CD4-positive, alpha-beta T cell treated with Interleukin-21 for 1 hour (primary cell): ENCODE data around the gene CAP1.
"Not testable (repeated sequence)": the region's sequence is repeated elsewhere in the genome, so short reads cannot be mapped to it uniquely, and the experiment has no call there.

Experiments
- DNase-seq: peaks from one replicate; pipeline ENCODE4 v3.0.0-alpha.2; 2020

The CAP1 gene

GRCh38 chr1:40032240-40032891, 8.2 kb upstream of the CAP1 start:
- DNase-seq, result peak; percentile 71

- DNase-seq, result no peak
Measured at GRCh38 chr1:40034869-40035268, 5.7 kb upstream of the CAP1 start.

- DNase-seq, result no peak
Measured at GRCh38 chr1:40036574-40036973, 4.0 kb upstream of the CAP1 start.

- DNase-seq, result not testable (repeated sequence)
Measured at GRCh38 chr1:40037254-40037653, 3.3 kb upstream of the CAP1 start.

GRCh38 chr1:40038697-40039096, 1.8 kb upstream of the CAP1 start:
- no peak for DNase-seq

- peak; percentile 58 for DNase-seq
Measured at GRCh38 chr1:40039245-40039756, 1.2 kb upstream of the CAP1 start.

GRCh38 chr1:40039757-40040510, 595 bp upstream of the CAP1 start:
- peak; percentile 84 for DNase-seq

- no peak for DNase-seq
Measured at GRCh38 chr1:40041466-40041838, 923 bp downstream of the CAP1 start.

GRCh38 chr1:40042341-40042740, 1.8 kb downstream of the CAP1 start:
- DNase-seq, result no peak

GRCh38 chr1:40044110-40044509, 3.6 kb downstream of the CAP1 start:
- DNase-seq, result no peak

GRCh38 chr1:40045182-40045581, 4.7 kb downstream of the CAP1 start:
- no peak for DNase-seq

GRCh38 chr1:40045766-40046165, 5.2 kb downstream of the CAP1 start:
- no peak for DNase-seq

- no peak for DNase-seq
Measured at GRCh38 chr1:40047276-40047675, 6.7 kb downstream of the CAP1 start.

- DNase-seq, result no peak
Measured at GRCh38 chr1:40047769-40048168, 7.2 kb downstream of the CAP1 start.

GRCh38 chr1:40049725-40050124, 9.2 kb downstream of the CAP1 start:
- DNase-seq, result no peak

GRCh38 chr1:40050863-40051262, 10.3 kb downstream of the CAP1 start:
- no peak for DNase-seq

GRCh38 chr1:40053138-40053887, 12.8 kb downstream of the CAP1 start:
- no peak for DNase-seq

GRCh38 chr1:40056519-40057309, 16.2 kb downstream of the CAP1 start:
- DNase-seq, result no peak

- no peak for DNase-seq
Measured at GRCh38 chr1:40057310-40058030, 16.9 kb downstream of the CAP1 start.

GRCh38 chr1:40058097-40058452, 17.5 kb downstream of the CAP1 start:
- DNase-seq, result no peak

GRCh38 chr1:40058453-40059337, 18.2 kb downstream of the CAP1 start:
- DNase-seq, result no peak
